Lung (tissue), 12 donors: ENCODE data around the gene HID1. TPM values are rescaled to one million over a fixed set of nuclear protein-coding genes. Genes with fewer than 3 reads are reported as not detected.
"Not testable (repeated sequence)": the region's sequence is repeated elsewhere in the genome, so short reads cannot be mapped to it uniquely, and the experiment has no call there.

Experiments
- ATAC-seq: fragments of 200-7000 bp; cut with Tn5 transposase; one replicate; pipeline ENCODE4 v1.9.1; 2020; ENCODE audit warnings: moderate number of reproducible peaks; ENCODE audit not compliant: insufficient read depth, low FRiP score
- DNase-seq, 3 donors: peaks; one replicate each; pipeline ENCODE4 v3.0.0-alpha.2; 2013 to 2017
- H3K27ac ChIP-seq, 2 donors: one replicate each; pipeline ENCODE4 v1.5.1; 2013; ENCODE audit warnings: mild to moderate bottlenecking in 2 of 2, moderate library complexity in 2 of 2, control low read depth in 1 of 2, inconsistent platforms in 1 of 2, low read depth in 1 of 2, low read length in 1 of 2
- H3K27me3 ChIP-seq, 3 donors: one replicate each; pipeline ENCODE4 v1.5.1; 2013; ENCODE audit warnings: low read length in 2 of 3; ENCODE audit not compliant: control insufficient read depth in 3 of 3, insufficient read depth in 3 of 3
- H3K36me3 ChIP-seq, 4 donors: one replicate each; pipeline ENCODE4 v1.5.1; 2013; ENCODE audit warnings: low read length in 4 of 4, mild to moderate bottlenecking in 1 of 4, moderate library complexity in 1 of 4; ENCODE audit not compliant: control insufficient read depth in 4 of 4, insufficient read depth in 4 of 4
- H3K4me1 ChIP-seq, 5 donors: one replicate each; pipeline ENCODE4 v1.5.1; 2013; ENCODE audit warnings: low read length in 5 of 5, mild to moderate bottlenecking in 2 of 5, moderate library complexity in 1 of 5; ENCODE audit not compliant: control insufficient read depth in 5 of 5, insufficient read depth in 5 of 5
- H3K4me3 ChIP-seq: one replicate; pipeline ENCODE4 v1.5.1; 2013; ENCODE audit warnings: mild to moderate bottlenecking, control low read depth, moderate library complexity
- H3K9ac ChIP-seq, 2 donors: one replicate each; pipeline ENCODE4 v1.5.1; 2013; ENCODE audit warnings: low read length in 2 of 2, control low read depth in 1 of 2; ENCODE audit not compliant: insufficient read depth in 1 of 2
- H3K9me3 ChIP-seq, 4 donors: one replicate each; pipeline ENCODE4 v1.5.1; 2013; ENCODE audit warnings: low read length in 3 of 4, mild to moderate bottlenecking in 1 of 4, moderate library complexity in 1 of 4; ENCODE audit not compliant: control insufficient read depth in 4 of 4, insufficient read depth in 3 of 4
- CTCF ChIP-seq: IDR thresholded peaks from 2 replicates; pipeline ENCODE4 v1.5.1; 2012; ENCODE audit warnings: mild to moderate bottlenecking; ENCODE audit errors: control extremely low read depth, extremely low read depth
- WGBS, 2 donors: extraction: QIAGEN DNeasy Blood & Tissue Kit; methylation state at CpG; one replicate each; pipeline ENCODE4 v1.1.7; 2013; 5-methylcytosine and 5-hydroxymethylcytosine counted together
- polyA plus RNA-seq, 2 donors: library from polyadenylated mRNA; stranded (reverse); fragments of 200-250 nt; gene quantifications; one replicate each; pipeline ENCODE4 v1.2.1, GENCODE V29; 2013
- total RNA-seq, 2 donors: library from RNA; depleted of rRNA in 1 of 2; stranded (reverse); fragments of >200 nt in 1 of 2; gene quantifications; one replicate each; pipeline ENCODE4 v1.2.1, GENCODE V29; 2014 to 2021
- donor health status: control.
- donor health status: control.
- donor health status: Bipolar disorder and iron deficiency.
- donor health status: healthy.
- donor health status: DM: yes; HTN: yes; CAD: no.

HID1 gene
- total and polyA plus RNA-seq, 4 donors = 15.2 to 42.1 (median 29.2) TPM

GRCh38 chr17:75006653-75007052 is 34.1 kb upstream of the HID1 start:
- peaks cover 4 to 26% (median 7%) of the 10 kb centered on the region in 4 donors for H3K36me3 ChIP-seq
- 76 to 78% methylated on average over 5 of the region's 5 CpGs for WGBS, 2 donors
- H3K4me3 ChIP-seq = no peak overlapping the region
- H3K9ac ChIP-seq = no peak overlapping the region
- H3K27ac ChIP-seq = no peak overlapping the region
- DNase-seq (no peak), ATAC-seq (no peak)
- no peak for TF ChIP-seq CTCF
- H3K27me3 ChIP-seq = no peaks in the 10 kb centered on the region
- H3K4me1 ChIP-seq = peaks cover 0 to 9% (median 0%) of the 10 kb centered on the region in 5 donors
- H3K9me3 ChIP-seq = no peaks in the 10 kb centered on the region

GRCh38 chr17:75006084-75006483 is 33.5 kb upstream of the HID1 start:
- not testable (repeated sequence) for H3K27ac ChIP-seq, H3K4me1 ChIP-seq, H3K9ac ChIP-seq, ATAC-seq, H3K4me3 ChIP-seq, H3K9me3 ChIP-seq, H3K27me3 ChIP-seq, DNase-seq
- WGBS, 2 donors = 92 to 96% methylated on average over 6 of the region's 6 CpGs
- peaks cover 4 to 29% (median 8%) of the 10 kb centered on the region in 4 donors for H3K36me3 ChIP-seq

GRCh38 chr17:75005291-75005690 is 32.7 kb upstream of the HID1 start:
- H3K27ac ChIP-seq = no peak overlapping the region
- WGBS, 2 donors = 92 to 97% methylated on average over 8 of the region's 8 CpGs
- ATAC-seq (no peak), DNase-seq (no peak)
- no peaks in the 10 kb centered on the region for H3K4me1 ChIP-seq
- TF ChIP-seq CTCF = no peak
- no peaks in the 10 kb centered on the region for H3K9me3 ChIP-seq
- H3K27me3 ChIP-seq = no peaks in the 10 kb centered on the region
- peaks cover 4 to 29% (median 8%) of the 10 kb centered on the region in 4 donors for H3K36me3 ChIP-seq
- H3K9ac ChIP-seq = no peak overlapping the region
- no peak overlapping the region for H3K4me3 ChIP-seq

- TF ChIP-seq CTCF = no peak
- Histone ChIP-seq H3K9me3 (no peaks in the 10 kb centered on the region), H3K36me3 (peaks cover 4 to 29% (median 8%) of the 10 kb centered on the region in 4 donors), H3K4me3 (no peak overlapping the region), H3K27ac (no peak overlapping the region), H3K4me1 (no peaks in the 10 kb centered on the region), H3K9ac (no peak overlapping the region), H3K27me3 (no peaks in the 10 kb centered on the region)
- DNase-seq (no peak), ATAC-seq (no peak)
- 97 to 98% methylated on average over 3 of the region's 3 CpGs for WGBS, 2 donors
Measured at GRCh38 chr17:75004371-75004770, 31.8 kb upstream of the HID1 start.
